K562 (cell line): ENCODE data around the gene MXRA7. TPM values are rescaled to one million over a fixed set of nuclear protein-coding genes. Genes with fewer than 3 reads are reported as not detected.

ENCODE experiments used
- ATAC-seq: fragments of 200-7000 bp; cut with Tn5 transposase; 3 replicates; pipeline ENCODE4 v1.9.1; 2020; ENCODE audit warnings: moderate library complexity
- BruUV-seq: library from RNA; stranded (reverse); fragments of 400-500 nt; replicated peaks from 2 replicates; lab custom pipeline; 2021; lab: Mats Ljungman, UMichigan
- CTCF ChIA-PET: fragments of 300-600 bp; formaldehyde crosslinking; extraction: SDS; loops from one replicate; lab custom pipeline; 2021; ENCODE audit warnings: low intra/inter-chr PET ratio; lab: Yijun Ruan, JAX
- POLR2A ChIA-PET: fragments of 300-600, 350-650 bp; sonication (Branson Sonifier 250); formaldehyde crosslinking; extraction: SDS; loops from one replicate; lab custom pipeline; 2021; ENCODE audit warnings: antibody characterized with exemption, inconsistent platforms; lab: Yijun Ruan, JAX
- DNase-seq, 4 experiments: peaks; one replicate each; pipeline versions ENCODE4 v3.0.0 to v3.0.0-alpha.2; 2011 to 2018; ENCODE audit warnings: low spot score in 3 of 4, mixed read lengths in 3 of 4; ENCODE audit errors: extremely low read depth in 1 of 4
- FAIRE-seq: peaks from 2 replicates; lab custom pipeline; 2011; peaks lifted over from hg19 to GRCh38; lab: Jason Lieb, UNC
- H2AFZ ChIP-seq: 2 replicates; pipeline ENCODE4 v1.6.0; 2011; ENCODE audit warnings: low read depth, low read length, control low read depth, inconsistent platforms
- H3K27ac ChIP-seq: fragments of 200-600 bp; 3 replicates; pipeline ENCODE4 v1.8.0; 2011; ENCODE audit warnings: low read depth, mild to moderate bottlenecking, control low read depth, inconsistent platforms, low read length, moderate library complexity, mixed read lengths; ENCODE audit errors: extremely low read depth
- H3K27me3 ChIP-seq, 2 experiments: fragments of 300-600 bp in 1 of 2; 2 replicates in 1 of 2; 3 replicates in 1 of 2; pipeline versions ENCODE4 v1.6.0 to v1.8.0; 2011; ENCODE audit warnings: inconsistent platforms in 2 of 2, low read length in 2 of 2, mild to moderate bottlenecking in 1 of 2, mixed read lengths in 1 of 2, moderate library complexity in 1 of 2; ENCODE audit not compliant: control insufficient read depth in 2 of 2, insufficient read depth in 2 of 2
- H3K36me3 ChIP-seq: fragments of 300-600 bp; 3 replicates; pipeline ENCODE4 v1.8.0; 2011; ENCODE audit warnings: mild to moderate bottlenecking, low read length, inconsistent platforms; ENCODE audit not compliant: control insufficient read depth, insufficient read depth
- H3K4me1 ChIP-seq, 2 experiments: fragments of 200-600 bp in 1 of 2; replicated peaks in 1 of 2; 2 replicates in 1 of 2; 3 replicates in 1 of 2; pipeline versions ENCODE4 v1.5.1 to v1.8.0; 2011; ENCODE audit warnings: inconsistent platforms in 2 of 2, low read length in 2 of 2, mild to moderate bottlenecking in 1 of 2, mixed read lengths in 1 of 2, moderate library complexity in 1 of 2; ENCODE audit not compliant: control insufficient read depth in 2 of 2, insufficient read depth in 2 of 2
- H3K4me2 ChIP-seq: 2 replicates; pipeline ENCODE4 v1.6.1; 2011; ENCODE audit warnings: low read length, control low read depth, inconsistent platforms, mixed read lengths; ENCODE audit not compliant: insufficient read depth
- H3K4me3 ChIP-seq: fragments of 200-600 bp; sonication (generic), shearing (Covaris generic); 2 replicates; pipeline ENCODE4 v1.5.1; 2016; ENCODE audit warnings: control low read depth, inconsistent platforms
- H3K79me2 ChIP-seq: fragments of 200-600 bp; 3 replicates; pipeline ENCODE4 v1.8.0; 2011; ENCODE audit warnings: low read length, inconsistent platforms; ENCODE audit not compliant: control insufficient read depth, insufficient read depth
- H3K9ac ChIP-seq, 2 experiments: 2 replicates each; pipeline versions ENCODE4 v1.6.0 to v1.6.1; 2011; ENCODE audit warnings: low read depth in 2 of 2, low read length in 2 of 2, control low read depth in 1 of 2, inconsistent platforms in 1 of 2, mild to moderate bottlenecking in 1 of 2, mixed read lengths in 1 of 2; ENCODE audit not compliant: insufficient read depth in 1 of 2
- H3K9me1 ChIP-seq: one replicate; pipeline ENCODE4 v1.6.0; 2011; ENCODE audit warnings: inconsistent platforms, mild to moderate bottlenecking, low read length, moderate library complexity; ENCODE audit not compliant: control insufficient read depth, insufficient read depth
- H3K9me3 ChIP-seq: replicated peaks from 2 replicates; pipeline ENCODE4 v1.5.1; 2011; ENCODE audit warnings: low read depth, low read length, inconsistent platforms; ENCODE audit not compliant: control insufficient read depth, insufficient read depth
- H4K20me1 ChIP-seq: replicated peaks from 2 replicates; pipeline ENCODE4 v1.6.1; 2011; ENCODE audit warnings: low read length, inconsistent platforms, mixed read lengths; ENCODE audit not compliant: control insufficient read depth, insufficient read depth
- CBFB ChIP-seq: sonication (generic); formaldehyde crosslinking; IDR thresholded peaks from 2 replicates; pipeline ENCODE4 v1.4.0; 2020; ENCODE audit warnings: mild to moderate bottlenecking, missing genetic modification reagents
- MEF2D ChIP-seq: conservative IDR thresholded peaks from 2 replicates; pipeline ENCODE4 v1.6.1; 2016; ENCODE audit warnings: low read depth, missing genetic modification characterization, missing compliant biosample characterization
- NFRKB ChIP-seq: fragments of 450-650 bp; IDR thresholded peaks from 2 replicates; pipeline ENCODE4 v1.6.1; 2016; ENCODE audit warnings: low read depth
- POLR3A ChIP-seq: IDR thresholded peaks from 2 replicates; pipeline ENCODE4 v1.6.1; 2011; ENCODE audit warnings: borderline replicate concordance, mild to moderate bottlenecking, moderate library complexity; ENCODE audit not compliant: insufficient read length, insufficient read depth; ENCODE audit errors: extremely low read depth
- ZEB2 ChIP-seq: fragments of 450-650 bp; IDR thresholded peaks from 2 replicates; pipeline ENCODE4 v1.6.1; 2016
- ZNF696 ChIP-seq: fragments of 250-450 bp; sonication (Bioruptor Pico); conservative IDR thresholded peaks from 2 replicates; pipeline ENCODE4 v1.4.0; 2020; ENCODE audit warnings: mild to moderate bottlenecking, moderate library complexity
- WGBS: fragments of 100-300 bp; shearing (Covaris generic); methylation state at CpG from one replicate; pipeline ENCODE4 v1.1.6; 2016; ENCODE audit warnings: low coverage, mixed read lengths; ENCODE audit not compliant: insufficient coverage; ENCODE audit errors: missing lambda C conversion rate; 5-methylcytosine and 5-hydroxymethylcytosine counted together
- in situ Hi-C: fragments of 300-500 bp; cut with MboI; formaldehyde crosslinking; loops from 4 replicates; pipeline ENCODE4 v1.15.0; 2018; ENCODE audit warnings: inconsistent platforms, mixed read lengths
- intact Hi-C: fragments of 100-400 bp; cut with micrococcal nuclease; formaldehyde crosslinking; loops from 2 replicates; pipeline ENCODE4 v1.14.2; 2022
- polyA plus RNA-seq, 8 experiments: library from polyadenylated mRNA; depleted of rRNA in 4 of 8; stranded (reverse) in 5 of 8; unstranded in 3 of 8; fragments of >200 nt; fragmentation: Nextera tagmentation in 2 of 8; fragmentation: Illumina TruSeq in 1 of 8; extraction: Ambion mirVana in 2 of 8; extraction: Trizol in 1 of 8; gene quantifications; 2 replicates each; pipeline versions ENCODE4 v1.2.1 to v1.2.3, GENCODE V29; 2011 to 2014; ENCODE audit warnings: inconsistent platforms in 1 of 8, missing spikeins in 1 of 8
- total RNA-seq, 7 experiments: library from RNA; depleted of rRNA in 6 of 7; stranded (reverse); fragments of >200 nt in 6 of 7; fragmentation: Illumina TruSeq in 2 of 7; extraction: Trizol in 2 of 7; gene quantifications; 2 replicates each; pipeline versions ENCODE4 v1.2.1 to v1.2.3, GENCODE V29; 2011 to 2021; ENCODE audit warnings: low replicate concordance in 1 of 7
- TF ChIP-seq, protein P1 (sequence below): sonication (generic); formaldehyde crosslinking; IDR thresholded peaks from 2 replicates; pipeline ENCODE4 v1.8.0; 2022; ENCODE audit warnings: mild to moderate bottlenecking, missing genetic modification reagents, borderline replicate concordance

MXRA7 gene
- total and polyA plus RNA-seq, 9 of the 15 experiments (the other 6 are each of a cell fraction or from before 2014, with no cell fraction given): 2.6 to 38.4 (median 14.3) TPM

DNA sequence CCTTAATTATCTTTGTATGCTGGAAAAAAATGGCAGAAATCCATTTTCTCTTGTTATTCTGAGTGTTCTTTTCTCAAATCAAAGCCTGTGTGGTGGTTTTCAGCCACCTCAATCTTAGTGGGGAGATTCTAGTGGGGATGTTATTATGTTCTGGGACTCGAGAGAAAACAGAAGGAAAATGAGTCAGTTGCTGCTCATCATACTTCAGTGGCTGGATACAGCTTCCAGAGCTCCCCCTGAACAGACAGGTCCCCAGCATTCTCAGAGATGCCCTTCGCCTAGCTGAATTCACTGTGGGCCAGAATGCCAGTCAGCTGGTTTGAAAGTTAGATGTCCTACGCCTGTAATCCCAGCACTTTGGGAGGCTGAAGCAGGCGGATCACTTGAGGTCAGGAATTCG is 75.7 kb downstream of the MXRA7 start:
- Histone ChIP-seq H2AFZ (no peak overlapping the region), H3K27me3 (no peaks in the 10 kb centered on the region), H3K36me3 (peaks cover 62% of the 10 kb centered on the region), H4K20me1 (peaks cover 5% of the 10 kb centered on the region), H3K4me3 (no peak overlapping the region), H3K9ac (no peak overlapping the region), H3K27ac (no peak overlapping the region), H3K79me2 (peaks cover 53% of the 10 kb centered on the region), H3K9me1 (no peaks in the 10 kb centered on the region), H3K9me3 (no peaks in the 10 kb centered on the region), H3K4me1 (peaks cover 30 to 33% of the 10 kb centered on the region in 2 experiments; a peak in 4 of 5 replicates), H3K4me2 (no peak overlapping the region)
- CTCF ChIA-PET: no interaction called here
- DNase-seq (no peak), FAIRE-seq (no peak), ATAC-seq (no peak)
- 90% methylated on average over 5 of the region's 5 CpGs for WGBS
- BruUV-seq: no TSS peak
- no peak for TF ChIP-seq MEF2D (tag)
- TF ChIP-seq, protein P1, sequence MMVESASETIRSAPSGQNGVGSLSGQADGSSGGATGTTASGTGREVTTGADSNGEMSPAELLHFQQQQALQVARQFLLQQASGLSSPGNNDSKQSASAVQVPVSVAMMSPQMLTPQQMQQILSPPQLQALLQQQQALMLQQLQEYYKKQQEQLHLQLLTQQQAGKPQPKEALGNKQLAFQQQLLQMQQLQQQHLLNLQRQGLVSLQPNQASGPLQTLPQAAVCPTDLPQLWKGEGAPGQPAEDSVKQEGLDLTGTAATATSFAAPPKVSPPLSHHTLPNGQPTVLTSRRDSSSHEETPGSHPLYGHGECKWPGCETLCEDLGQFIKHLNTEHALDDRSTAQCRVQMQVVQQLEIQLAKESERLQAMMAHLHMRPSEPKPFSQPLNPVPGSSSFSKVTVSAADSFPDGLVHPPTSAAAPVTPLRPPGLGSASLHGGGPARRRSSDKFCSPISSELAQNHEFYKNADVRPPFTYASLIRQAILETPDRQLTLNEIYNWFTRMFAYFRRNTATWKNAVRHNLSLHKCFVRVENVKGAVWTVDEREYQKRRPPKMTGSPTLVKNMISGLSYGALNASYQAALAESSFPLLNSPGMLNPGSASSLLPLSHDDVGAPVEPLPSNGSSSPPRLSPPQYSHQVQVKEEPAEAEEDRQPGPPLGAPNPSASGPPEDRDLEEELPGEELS (CRISPR knock-in tag): no peak
- TF ChIP-seq ZNF696 (CRISPR knock-in tag): no peak
- no peak for TF ChIP-seq NFRKB
- no peak for TF ChIP-seq POLR3A
- no peak for TF ChIP-seq ZEB2
- no peak for TF ChIP-seq CBFB
- POLR2A ChIA-PET: interaction anchor here (0.9 to 2.0 kb wide), 3 partner anchors 9 to 11 kb away, joined by 3 to 9 read pairs (median 6); partner anchors contain the start of gene ST6GALNAC1
- intact Hi-C loops (loop anchor here (5.0 kb wide), 1 partner anchor 37 kb away; no protein-coding TSS in a partner anchor), in situ Hi-C loops (no loop called here)
